ENCODE measurements around the gene ARHGEF25. TPM values are rescaled to one million over a fixed set of nuclear protein-coding genes. Genes with fewer than 3 reads are reported as not detected.
A peak's percentile ranks its signal among the peaks of the same experiment; 100 is the strongest.

ARHGEF25 gene
- total and polyA plus RNA-seq, 2 donors from 2014 or later, result 10.9 to 15.0 TPM

DNA sequence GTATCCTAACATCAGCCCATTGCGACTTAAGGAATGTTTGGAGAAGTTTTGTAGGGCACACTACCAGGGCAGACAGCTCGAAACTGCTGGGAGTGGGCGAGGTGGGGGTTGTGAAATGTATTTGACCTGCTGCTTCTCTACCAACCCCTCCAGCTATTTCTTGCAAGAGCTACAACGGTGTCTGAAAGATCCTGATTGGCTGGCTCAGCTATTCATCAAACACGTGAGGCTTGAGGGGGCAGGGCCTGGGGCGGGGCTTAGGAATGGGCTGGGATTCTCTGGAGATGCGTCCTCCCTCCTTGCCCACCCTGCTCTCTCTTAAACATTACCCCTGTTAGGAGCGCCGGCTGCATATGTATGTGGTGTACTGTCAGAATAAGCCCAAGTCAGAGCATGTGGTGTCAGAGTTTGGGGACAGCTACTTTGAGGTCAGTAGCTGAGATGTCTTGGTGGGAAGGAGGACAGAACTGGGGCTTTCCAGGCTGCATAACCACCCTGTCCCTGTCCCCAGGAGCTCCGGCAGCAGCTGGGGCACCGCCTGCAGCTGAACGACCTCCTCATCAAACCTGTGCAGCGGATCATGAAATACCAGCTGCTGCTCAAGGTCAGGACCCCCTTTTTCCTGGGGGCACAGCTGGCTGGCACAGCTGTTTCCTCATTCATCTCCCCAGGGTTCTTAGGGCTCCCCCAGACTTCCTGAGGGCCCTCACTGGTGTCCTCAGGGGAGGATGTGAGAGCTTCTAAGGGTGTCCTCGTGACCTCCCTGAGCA is 3.1 kb downstream of the ARHGEF25 start:
- intact Hi-C loops (cut with DNase I), result no loop called here

DNA sequence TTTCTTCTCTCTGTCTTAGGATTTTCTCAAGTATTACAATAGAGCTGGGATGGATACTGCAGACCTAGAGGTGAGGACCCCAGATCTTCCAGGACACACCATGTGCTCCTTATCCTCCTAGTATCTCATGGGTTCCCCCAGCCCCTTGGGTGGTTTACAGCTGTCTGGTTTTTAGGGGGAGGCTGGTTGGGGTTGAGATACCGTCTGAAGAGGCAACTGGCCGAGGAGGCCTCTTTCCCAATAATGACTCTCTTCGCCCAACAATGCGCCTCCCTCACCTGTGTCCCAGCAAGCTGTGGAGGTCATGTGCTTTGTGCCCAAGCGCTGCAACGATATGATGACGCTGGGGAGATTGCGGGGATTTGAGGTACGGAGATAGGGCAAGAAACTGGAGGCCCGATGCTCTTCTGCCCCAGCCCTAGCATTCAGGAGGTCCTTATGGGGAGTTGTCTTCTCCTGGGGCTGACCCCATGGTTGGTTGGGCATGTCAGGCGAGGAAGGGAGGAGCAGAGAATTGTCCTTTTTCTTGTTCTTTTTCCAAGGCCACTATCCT is 3.8 kb downstream of the ARHGEF25 start:
- Histone ChIP-seq H3K27ac (ENCODE audit: low read depth in 2 of 2, low read length in 2 of 2) (no peak overlapping the region), H3K9me3 (ENCODE audit: control insufficient read depth in 2 of 3, insufficient read depth in 1 of 3, low read length in 3 of 3) (no peaks in the 10 kb centered on the region), H3K4me3 (ENCODE audit: low read length in 3 of 3) (no peak overlapping the region), H3K27me3 (ENCODE audit: control insufficient read depth, insufficient read depth, low read length) (peaks cover 8% of the 10 kb centered on the region), H3K36me3 (ENCODE audit: control insufficient read depth in 2 of 3, insufficient read depth in 3 of 3, low read length in 3 of 3) (no peaks in the 10 kb centered on the region), H3K4me1 (ENCODE audit: control insufficient read depth in 2 of 3, insufficient read depth in 2 of 3, low read depth in 1 of 3, low read length in 3 of 3) (no peaks in the 10 kb centered on the region), H3K9ac (ENCODE audit: low read length in 3 of 3) (no peak overlapping the region)
- intact Hi-C loops (cut with DNase I), result no loop called here
- TF ChIP-seq, protein P1, sequence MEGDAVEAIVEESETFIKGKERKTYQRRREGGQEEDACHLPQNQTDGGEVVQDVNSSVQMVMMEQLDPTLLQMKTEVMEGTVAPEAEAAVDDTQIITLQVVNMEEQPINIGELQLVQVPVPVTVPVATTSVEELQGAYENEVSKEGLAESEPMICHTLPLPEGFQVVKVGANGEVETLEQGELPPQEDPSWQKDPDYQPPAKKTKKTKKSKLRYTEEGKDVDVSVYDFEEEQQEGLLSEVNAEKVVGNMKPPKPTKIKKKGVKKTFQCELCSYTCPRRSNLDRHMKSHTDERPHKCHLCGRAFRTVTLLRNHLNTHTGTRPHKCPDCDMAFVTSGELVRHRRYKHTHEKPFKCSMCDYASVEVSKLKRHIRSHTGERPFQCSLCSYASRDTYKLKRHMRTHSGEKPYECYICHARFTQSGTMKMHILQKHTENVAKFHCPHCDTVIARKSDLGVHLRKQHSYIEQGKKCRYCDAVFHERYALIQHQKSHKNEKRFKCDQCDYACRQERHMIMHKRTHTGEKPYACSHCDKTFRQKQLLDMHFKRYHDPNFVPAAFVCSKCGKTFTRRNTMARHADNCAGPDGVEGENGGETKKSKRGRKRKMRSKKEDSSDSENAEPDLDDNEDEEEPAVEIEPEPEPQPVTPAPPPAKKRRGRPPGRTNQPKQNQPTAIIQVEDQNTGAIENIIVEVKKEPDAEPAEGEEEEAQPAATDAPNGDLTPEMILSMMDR (IDR thresholded peaks at IDR 0.05; ENCODE audit: borderline replicate concordance, extremely low read depth, insufficient read depth), result no peak
- peak in 1 of 5 donors; percentile 37 for DNase-seq
- FAIRE-seq, result no peak

More for the DNA sequence above, 3.1 kb downstream of the ARHGEF25 start:
- Histone ChIP-seq H3K9me3 (ENCODE audit: control insufficient read depth in 2 of 3, insufficient read depth in 1 of 3, low read length in 3 of 3) (no peaks in the 10 kb centered on the region), H3K36me3 (ENCODE audit: control insufficient read depth in 2 of 3, insufficient read depth in 3 of 3, low read length in 3 of 3) (no peaks in the 10 kb centered on the region), H3K27me3 (ENCODE audit: control insufficient read depth, insufficient read depth, low read length) (peaks cover 4% of the 10 kb centered on the region), H3K9ac (ENCODE audit: low read length in 3 of 3) (no peak overlapping the region), H3K27ac (ENCODE audit: low read depth in 2 of 2, low read length in 2 of 2) (no peak overlapping the region), H3K4me3 (ENCODE audit: low read length in 3 of 3) (no peak overlapping the region), H3K4me1 (ENCODE audit: control insufficient read depth in 2 of 3, insufficient read depth in 2 of 3, low read depth in 1 of 3, low read length in 3 of 3) (no peaks in the 10 kb centered on the region)
- FAIRE-seq (no peak), DNase-seq (peak in 1 of 5 donors; percentile 45)
- TF ChIP-seq, protein P1 (IDR thresholded peaks at IDR 0.05; ENCODE audit: borderline replicate concordance, extremely low read depth, insufficient read depth), result no peak

GRCh38 chr12:57615637-57616036 is 4.4 kb downstream of the ARHGEF25 start:
- Histone ChIP-seq H3K4me1 (ENCODE audit: control insufficient read depth in 2 of 3, insufficient read depth in 2 of 3, low read depth in 1 of 3, low read length in 3 of 3) (peaks cover 0 to 1% (median 0%) of the 10 kb centered on the region in 3 donors), H3K9me3 (ENCODE audit: control insufficient read depth in 2 of 3, insufficient read depth in 1 of 3, low read length in 3 of 3) (no peaks in the 10 kb centered on the region), H3K27me3 (ENCODE audit: control insufficient read depth, insufficient read depth, low read length) (peaks cover 14% of the 10 kb centered on the region), H3K27ac (ENCODE audit: low read depth in 2 of 2, low read length in 2 of 2) (no peak overlapping the region), H3K9ac (ENCODE audit: low read length in 3 of 3) (no peak overlapping the region), H3K36me3 (ENCODE audit: control insufficient read depth in 2 of 3, insufficient read depth in 3 of 3, low read length in 3 of 3) (no peaks in the 10 kb centered on the region), H3K4me3 (ENCODE audit: low read length in 3 of 3) (no peak overlapping the region)
- no peak for FAIRE-seq
- DNase-seq, result peak in 1 of 5 donors; percentile 56
- intact Hi-C loops (cut with DNase I), result no loop called here
- TF ChIP-seq, protein P1 (IDR thresholded peaks at IDR 0.05; ENCODE audit: borderline replicate concordance, extremely low read depth, insufficient read depth), result no peak

All from kidney (tissue), 14 donors.